ENCODE measurements around the gene MOB3A.
"Not testable (repeated sequence)": the region's sequence is repeated elsewhere in the genome, so short reads cannot be mapped to it uniquely, and the experiment has no call there.

Gene MOB3A

GRCh38 chr19:2109046-2109864 lies 13.1 kb upstream of the MOB3A start:
- DNase-seq (ENCODE audit: extremely low read depth in 1 of 2, low read depth in 1 of 2): no peak

DNA sequence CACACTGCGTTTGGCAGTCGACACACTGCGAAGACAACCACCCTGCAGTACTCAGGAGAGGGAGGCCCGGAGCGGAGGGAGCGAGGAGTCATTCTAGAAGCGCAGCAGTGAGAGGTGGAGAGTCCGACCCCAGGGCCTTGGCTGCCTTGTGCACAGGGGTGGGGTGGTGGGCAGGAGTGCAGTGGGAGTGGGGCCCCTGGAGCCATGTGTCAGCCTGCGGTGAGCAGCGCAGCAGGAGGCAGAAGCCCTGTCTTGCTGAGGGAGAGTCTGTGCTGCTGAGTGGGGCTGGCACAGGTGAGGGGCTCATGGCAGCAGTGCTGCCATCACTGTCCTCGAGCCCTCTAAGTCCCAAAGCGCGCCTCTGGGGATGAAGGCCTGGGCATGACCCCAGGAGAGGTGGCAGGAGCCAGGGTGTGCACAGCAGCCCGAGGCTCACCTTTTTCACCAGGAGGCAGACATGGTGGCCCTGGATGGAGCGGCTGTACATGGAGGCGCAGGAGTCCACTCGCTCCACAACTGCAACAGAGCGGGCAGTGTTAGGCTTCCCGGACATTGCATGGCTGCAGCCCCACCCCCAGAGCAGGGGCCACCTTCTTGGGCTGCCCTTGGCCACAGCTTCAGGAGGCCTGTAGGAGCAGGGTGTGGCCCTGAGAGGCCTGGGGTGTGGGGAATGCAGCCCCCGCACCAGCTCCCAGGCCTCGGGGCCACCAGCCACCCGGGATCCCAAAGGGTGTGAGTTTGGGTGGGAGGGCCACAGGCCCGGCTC lies 12.3 kb upstream of the MOB3A start:
- DNase-seq (ENCODE audit: extremely low read depth in 1 of 2, low read depth in 1 of 2): no peak

- DNase-seq (ENCODE audit: extremely low read depth in 1 of 2, low read depth in 1 of 2): no peak
These were observed 7.0 kb upstream of the MOB3A start for GRCh38 chr19:2103045-2103707.

DNA sequence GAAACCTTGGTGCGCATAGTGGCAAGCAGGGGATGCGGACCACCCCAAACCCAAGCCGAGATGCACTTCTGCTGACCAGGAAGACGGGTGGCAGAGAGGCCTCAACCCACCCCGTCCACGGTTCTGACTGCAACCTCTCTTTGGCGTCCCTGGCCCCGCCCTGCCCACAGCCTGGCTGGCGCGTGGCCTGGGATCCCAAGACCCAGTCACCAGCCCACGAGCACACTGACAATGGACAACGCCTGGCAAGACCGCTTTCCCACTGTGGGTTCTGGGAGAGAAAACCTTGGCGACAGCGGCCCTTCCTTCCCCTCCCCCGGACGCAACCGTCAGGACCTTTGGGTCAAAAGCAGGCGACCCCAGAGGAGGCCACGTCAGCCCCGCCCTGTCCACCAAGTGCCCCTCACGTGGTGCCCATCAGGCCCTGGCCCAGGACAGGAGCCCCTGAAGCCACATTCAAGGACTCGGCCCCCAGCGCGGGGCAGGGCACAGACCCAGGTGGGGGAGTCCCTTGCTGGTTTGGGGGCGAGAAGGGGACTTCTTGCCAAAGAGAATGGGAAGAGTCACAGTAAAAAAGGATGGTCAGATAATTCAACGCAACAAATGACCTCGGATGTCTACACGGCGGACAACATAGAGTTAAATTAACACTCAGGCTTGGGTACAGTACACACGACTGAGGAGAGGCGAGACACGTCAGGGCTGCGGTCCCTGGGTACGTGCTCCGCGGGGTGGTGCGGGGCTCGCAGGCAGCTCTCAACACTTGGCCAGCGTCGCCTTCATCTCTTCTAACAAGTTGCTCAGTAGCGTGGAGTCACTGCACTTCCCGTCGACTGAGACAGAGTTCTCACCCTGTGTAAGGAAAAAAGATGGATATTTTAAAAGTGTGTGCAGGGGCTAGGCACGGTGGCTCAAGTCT lies 5.5 kb upstream of the MOB3A start:
- no peak for DNase-seq (ENCODE audit: extremely low read depth in 1 of 2, low read depth in 1 of 2)

- no peak for DNase-seq (ENCODE audit: extremely low read depth in 1 of 2, low read depth in 1 of 2)
These were observed 4.6 kb upstream of the MOB3A start for GRCh38 chr19:2100719-2101061.

GRCh38 chr19:2099937-2100718 lies 4.0 kb upstream of the MOB3A start:
- DNase-seq (ENCODE audit: extremely low read depth in 1 of 2, low read depth in 1 of 2): no peak

DNA sequence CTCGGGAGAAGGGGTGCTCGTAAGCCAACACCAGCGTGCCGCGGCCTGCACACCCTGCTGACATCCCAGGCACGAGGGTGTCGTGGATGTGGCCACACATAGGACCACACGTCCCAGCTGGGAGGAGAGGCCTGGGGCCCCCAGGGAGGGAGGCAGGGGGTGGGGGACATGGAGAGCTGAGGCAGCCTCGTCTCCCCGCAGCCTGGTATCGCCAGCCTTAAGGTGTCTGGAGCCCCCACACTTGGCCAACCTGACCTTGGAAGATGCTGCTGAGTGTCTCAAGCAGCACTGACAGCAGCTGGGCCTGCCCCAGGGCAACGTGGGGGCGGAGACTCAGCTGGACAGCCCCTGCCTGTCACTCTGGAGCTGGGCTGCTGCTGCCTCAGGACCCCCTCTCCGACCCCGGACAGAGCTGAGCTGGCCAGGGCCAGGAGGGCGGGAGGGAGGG lies 3.0 kb upstream of the MOB3A start:
- DNase-seq (ENCODE audit: extremely low read depth in 1 of 2, low read depth in 1 of 2): no peak

GRCh38 chr19:2097886-2098327 lies 1.8 kb upstream of the MOB3A start:
- no peak for DNase-seq (ENCODE audit: extremely low read depth in 1 of 2, low read depth in 1 of 2)

DNA sequence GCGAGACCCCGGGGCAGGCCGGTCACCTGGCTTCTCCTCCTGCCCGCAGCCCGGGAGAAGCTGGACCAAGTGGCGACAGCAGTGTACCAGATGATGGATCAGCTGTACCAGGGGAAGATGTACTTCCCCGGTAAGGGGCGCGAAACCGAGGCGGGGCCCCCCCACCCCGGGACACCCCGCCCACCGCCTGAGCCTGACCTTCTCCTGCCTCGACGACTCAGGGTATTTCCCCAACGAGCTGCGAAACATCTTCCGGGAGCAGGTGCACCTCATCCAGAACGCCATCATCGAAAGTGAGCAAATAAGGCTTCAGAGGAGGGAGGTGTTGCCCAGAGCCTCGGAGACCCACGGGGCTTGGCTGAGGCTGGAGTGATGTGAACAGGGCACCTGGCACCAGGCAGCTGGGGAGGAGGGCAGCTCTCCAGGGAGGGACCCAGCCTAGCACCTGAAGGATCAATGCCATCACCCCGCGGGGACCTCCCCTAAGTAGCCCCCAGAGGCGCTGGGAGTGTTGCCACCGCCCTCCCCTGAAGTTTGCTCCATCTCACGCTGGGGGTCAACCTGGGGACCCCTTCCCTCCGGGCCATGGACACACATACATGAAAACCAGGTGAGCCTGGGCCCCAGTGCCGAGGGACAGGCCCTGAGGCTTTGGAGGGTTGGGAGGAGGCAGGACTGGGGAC lies 1.2 kb upstream of the MOB3A start:
- no peak for DNase-seq (ENCODE audit: extremely low read depth in 1 of 2, low read depth in 1 of 2)

GRCh38 chr19:2096480-2097202 lies 515 bp upstream of the MOB3A start, which contains the start of gene IZUMO4:
Gene IZUMO4, plus strand, starts transcription at chr19:2096915. Its CDS starts 31 bp downstream, at chr19:2096946.
- peak; percentile 99 to 100 for DNase-seq (ENCODE audit: extremely low read depth in 1 of 2, low read depth in 1 of 2)

DNA sequence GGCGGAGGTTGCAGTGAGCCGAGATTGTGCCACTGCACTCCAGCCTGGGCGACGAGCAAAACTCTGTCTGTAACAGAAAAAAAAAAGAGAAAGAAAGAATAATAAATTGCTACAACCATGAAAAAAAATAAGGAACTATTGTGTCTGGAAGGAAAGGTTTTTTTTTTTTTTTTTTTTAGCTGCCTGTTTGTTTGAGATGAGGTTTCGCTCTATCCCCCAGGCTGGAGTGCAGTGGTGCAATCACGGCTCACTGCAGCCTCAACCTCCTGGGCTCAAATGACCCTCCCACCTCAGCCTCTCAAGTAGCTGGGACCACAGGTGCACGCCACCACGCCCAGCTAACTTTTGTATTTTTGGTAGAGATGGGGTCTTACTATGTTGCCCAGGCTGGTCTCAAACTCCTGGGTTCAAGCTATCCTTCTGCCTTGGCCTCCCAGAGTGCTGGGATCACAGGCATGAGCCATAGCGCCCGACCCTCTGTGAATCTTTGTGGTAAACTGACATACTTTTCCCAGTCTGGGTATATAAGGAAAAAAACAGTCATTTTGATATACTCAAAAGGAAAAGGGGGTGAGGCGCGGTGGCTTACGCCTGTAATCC lies 4.1 kb downstream of the MOB3A start:
- not testable (repeated sequence) for DNase-seq (ENCODE audit: extremely low read depth in 1 of 2, low read depth in 1 of 2)

DNA sequence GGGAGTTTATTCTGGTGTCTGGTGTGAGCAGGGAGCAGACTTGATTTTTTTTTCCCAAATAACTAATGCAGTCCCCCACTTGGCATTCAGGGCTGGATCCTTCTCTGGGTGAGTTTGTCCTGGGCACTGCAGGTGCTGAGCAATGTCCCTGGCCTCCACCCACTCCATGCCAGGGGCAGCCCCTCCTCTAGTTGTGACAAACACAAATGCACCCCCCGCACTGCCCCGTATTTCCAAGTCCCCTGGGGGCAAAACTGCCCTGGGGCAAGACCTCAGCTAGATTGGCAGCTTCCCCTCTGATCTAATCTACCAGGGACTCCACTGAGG lies 6.4 kb downstream of the MOB3A start:
- DNase-seq (ENCODE audit: extremely low read depth in 1 of 2, low read depth in 1 of 2): no peak

DNA sequence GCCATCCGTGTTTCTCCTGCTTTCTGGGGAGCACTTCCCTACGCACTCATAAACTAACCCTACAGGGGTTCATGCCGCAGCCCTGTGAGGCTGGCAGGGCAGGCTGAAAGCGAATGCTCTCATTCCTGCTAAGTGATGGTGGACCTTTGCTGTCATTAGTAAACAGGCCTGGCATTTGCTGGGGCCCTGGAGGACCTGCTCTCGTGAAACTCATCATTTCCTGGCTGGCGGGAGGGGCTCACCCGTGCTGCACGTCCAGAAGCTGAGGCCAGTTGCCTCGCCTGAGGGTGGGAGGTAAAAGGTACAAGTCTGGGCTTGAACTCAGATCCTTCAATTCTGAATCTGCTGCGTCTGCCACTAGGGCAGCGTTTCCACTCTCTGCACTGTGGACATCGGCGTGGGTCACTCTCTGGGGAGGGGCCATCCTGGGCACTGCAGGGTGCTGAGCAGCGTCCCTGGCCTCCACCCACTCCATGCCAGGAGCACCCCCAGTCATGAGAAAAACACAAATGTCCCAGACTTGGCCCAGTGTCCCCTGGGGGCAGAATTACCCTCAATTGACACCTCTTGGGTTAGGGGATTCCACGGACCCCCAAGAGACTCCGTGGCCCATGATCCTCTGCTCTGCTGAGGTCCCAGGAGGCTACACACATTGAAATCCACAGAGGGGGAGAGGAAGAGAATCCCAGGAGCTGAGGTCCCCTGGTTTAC lies 7.0 kb downstream of the MOB3A start:
- no peak for DNase-seq (ENCODE audit: extremely low read depth in 1 of 2, low read depth in 1 of 2)

DNA sequence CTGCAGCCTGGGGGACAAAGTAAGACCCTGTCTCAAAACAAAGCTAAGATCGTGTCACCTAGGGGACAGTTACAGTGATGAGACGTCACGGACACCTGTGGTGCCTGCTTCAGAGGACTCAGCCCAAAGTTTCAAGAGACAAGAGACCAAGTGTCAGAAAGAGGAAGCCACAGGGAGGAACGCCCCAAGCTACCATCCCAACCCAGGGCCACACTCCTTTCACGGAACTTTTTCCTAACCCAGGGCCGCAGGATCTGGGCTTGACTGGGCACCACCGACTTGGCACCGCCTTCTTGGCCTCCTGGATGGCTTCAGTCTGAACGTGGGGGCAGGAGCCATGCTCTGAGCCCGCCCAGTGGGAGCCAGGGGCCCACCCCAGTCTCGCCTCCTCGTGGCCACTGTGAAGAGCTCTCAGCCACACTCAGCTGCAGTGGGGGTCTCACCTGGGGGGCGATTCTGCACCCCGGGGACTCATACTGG lies 8.5 kb downstream of the MOB3A start:
- DNase-seq (ENCODE audit: extremely low read depth in 1 of 2, low read depth in 1 of 2): no peak

GRCh38 chr19:2086695-2087620 lies 9.2 kb downstream of the MOB3A start:
- not testable (repeated sequence) for DNase-seq (ENCODE audit: extremely low read depth in 1 of 2, low read depth in 1 of 2)

DNA sequence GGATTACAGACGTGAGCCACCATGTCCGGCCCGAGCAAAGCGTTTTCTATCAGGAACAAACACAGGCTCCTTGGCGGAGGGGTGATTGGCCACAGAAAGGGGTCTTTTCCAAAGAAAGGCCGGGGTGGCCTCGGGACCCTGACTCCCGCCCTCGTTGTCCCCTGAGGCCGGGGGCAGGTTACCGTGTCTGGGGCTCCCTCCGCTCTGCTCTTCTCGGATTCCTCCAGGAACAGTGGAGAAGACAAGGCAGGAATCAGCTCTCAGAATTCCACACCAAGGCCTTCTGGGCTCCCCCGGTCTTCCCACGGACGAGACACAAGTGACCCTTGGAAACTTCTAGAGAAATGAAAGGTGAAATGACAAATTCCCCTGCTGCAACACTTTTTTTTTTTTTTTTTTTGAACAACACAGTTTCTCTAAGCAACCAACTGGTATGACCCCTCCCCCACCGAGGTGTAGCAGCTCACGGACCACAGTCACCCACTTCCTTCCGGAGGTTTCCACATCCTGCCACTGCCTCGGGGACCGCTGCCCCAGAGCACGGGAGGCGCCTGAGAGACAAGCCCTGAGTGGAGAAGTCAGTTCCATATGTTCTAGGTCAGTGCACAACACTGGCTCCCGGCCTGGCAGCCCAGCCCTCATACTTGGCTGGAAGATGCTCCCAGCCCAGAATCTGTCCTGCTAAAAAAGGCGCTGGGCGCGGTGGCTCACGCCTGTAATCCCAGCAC lies 11.0 kb downstream of the MOB3A start:
- peak; percentile 86 for DNase-seq (ENCODE audit: extremely low read depth in 1 of 2, low read depth in 1 of 2)
